ENCODE measurements around the gene IGF1R. TPM values are rescaled to one million over a fixed set of nuclear protein-coding genes. Genes with fewer than 3 reads are reported as not detected.

IGF1R gene
- total and polyA plus RNA-seq, 2 of the 8 experiments (the other 6 are each of a cell fraction or from before 2014, with no cell fraction given), result 32.9 to 109 TPM

GRCh38 chr15:98719137-98719740 lies 70.9 kb downstream of the IGF1R start:
- peak overlapping the region; percentile 7 for H4K5ac ChIP-seq (ENCODE audit: insufficient read length, low read depth, low read length)
- TF ChIP-seq BCL11A (IDR thresholded peaks at IDR 0.05; ENCODE audit: low read depth in 2 of 2, low read length in 2 of 2) (no peak), TCF12 (IDR thresholded peaks at IDR 0.05; ENCODE audit: low read depth, low read length) (no peak), BRCA1 (IDR thresholded peaks at IDR 0.05; ENCODE audit: low read depth, low read length) (no peak), MAFK (IDR thresholded peaks at IDR 0.05; ENCODE audit: low read depth, low read length) (no peak), NRF1 (IDR thresholded peaks at IDR 0.05; ENCODE audit: low read depth, low read length) (no peak), GABPA (IDR thresholded peaks at IDR 0.05; ENCODE audit: borderline replicate concordance, insufficient read depth, low read length) (no peak), ATF2 (IDR thresholded peaks at IDR 0.05; ENCODE audit: low read length) (no peak)
- TF ChIP-seq, protein P1, sequence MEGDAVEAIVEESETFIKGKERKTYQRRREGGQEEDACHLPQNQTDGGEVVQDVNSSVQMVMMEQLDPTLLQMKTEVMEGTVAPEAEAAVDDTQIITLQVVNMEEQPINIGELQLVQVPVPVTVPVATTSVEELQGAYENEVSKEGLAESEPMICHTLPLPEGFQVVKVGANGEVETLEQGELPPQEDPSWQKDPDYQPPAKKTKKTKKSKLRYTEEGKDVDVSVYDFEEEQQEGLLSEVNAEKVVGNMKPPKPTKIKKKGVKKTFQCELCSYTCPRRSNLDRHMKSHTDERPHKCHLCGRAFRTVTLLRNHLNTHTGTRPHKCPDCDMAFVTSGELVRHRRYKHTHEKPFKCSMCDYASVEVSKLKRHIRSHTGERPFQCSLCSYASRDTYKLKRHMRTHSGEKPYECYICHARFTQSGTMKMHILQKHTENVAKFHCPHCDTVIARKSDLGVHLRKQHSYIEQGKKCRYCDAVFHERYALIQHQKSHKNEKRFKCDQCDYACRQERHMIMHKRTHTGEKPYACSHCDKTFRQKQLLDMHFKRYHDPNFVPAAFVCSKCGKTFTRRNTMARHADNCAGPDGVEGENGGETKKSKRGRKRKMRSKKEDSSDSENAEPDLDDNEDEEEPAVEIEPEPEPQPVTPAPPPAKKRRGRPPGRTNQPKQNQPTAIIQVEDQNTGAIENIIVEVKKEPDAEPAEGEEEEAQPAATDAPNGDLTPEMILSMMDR (IDR thresholded peaks at IDR 0.05; ENCODE audit: control extremely low read depth in 1 of 3, insufficient read depth in 1 of 3, low read depth in 1 of 3, low read length in 3 of 3), result no peak
- H3K4me1 ChIP-seq (replicated peaks in 1 of 4; ENCODE audit: control insufficient read depth in 3 of 4, insufficient read depth in 4 of 4, low read length in 3 of 4), result peaks cover 6 to 45% (median 37%) of the 10 kb centered on the region in 4 experiments
- H3K27me3 ChIP-seq (replicated peaks in 1 of 4; ENCODE audit: control insufficient read depth in 3 of 4, extremely low read depth in 1 of 4, insufficient read depth in 3 of 4, low read length in 3 of 4), result no peaks in the 10 kb centered on the region
- peaks cover 21 to 30% of the 10 kb centered on the region in 2 experiments for H4K20me1 ChIP-seq (replicated peaks in 1 of 2; ENCODE audit: control insufficient read depth in 1 of 2, insufficient read depth in 2 of 2, low read length in 2 of 2)
- H3K56ac ChIP-seq (replicated peaks; ENCODE audit: insufficient read length, low read depth, low read length), result no peak overlapping the region
- peaks cover 2% of the 10 kb centered on the region; the same call in 1 of the 2 replicates for H3K23me2 ChIP-seq (ENCODE audit: low read depth, low read length)
- no peak overlapping the region; the same call in 1 of the 2 replicates for H2BK20ac ChIP-seq (ENCODE audit: low read length)
- H2BK15ac ChIP-seq (ENCODE audit: low read length), result no peak overlapping the region
- H2BK12ac ChIP-seq (ENCODE audit: low read depth, low read length), result no peak overlapping the region
- WGBS, 2 experiments (ENCODE audit: extremely low coverage in 1 of 2, insufficient coverage in 1 of 2, insufficient read length in 1 of 2, insufficient replicate concordance in 2 of 2, low coverage in 1 of 2, low lambda C conversion rate in 2 of 2, missing lambda C conversion rate in 1 of 2), result 60% methylated on average over 5 of the region's 5 CpGs; no CpG with 5 or more reads in 1 of the 2 experiments
- H3K4me3 ChIP-seq (ENCODE audit: extremely low read depth in 1 of 4, insufficient read depth in 2 of 4, low read depth in 3 of 4, low read length in 4 of 4), result peak overlapping the region in 1 of 4 experiments; percentile 24; a peak in 1 of 8 replicates
- H3K14ac ChIP-seq (ENCODE audit: insufficient read length), result no peak overlapping the region
- H3K79me1 ChIP-seq (ENCODE audit: low read depth, low read length), result peaks cover 25% of the 10 kb centered on the region
- H3K18ac ChIP-seq (ENCODE audit: extremely low read depth, low read length), result no peak overlapping the region
- ChIA-PET POLR2A (ENCODE audit: partially characterized antibody) (interaction anchor here (0.5 to 1.4 kb wide), 2 partner anchors 10 to 41 kb away, joined by 3 read pairs; no protein-coding TSS in a partner anchor), CTCF (ENCODE audit: partially characterized antibody) (interaction anchor here (0.6 to 1.6 kb wide), 12 partner anchors 9 to 167 kb away, joined by 3 to 5 read pairs (median 3); no protein-coding TSS in a partner anchor)
- peak overlapping the region; percentile 79; the same call in 1 of the 2 replicates for H2AK5ac ChIP-seq (ENCODE audit: low read depth, low read length)
- no peak overlapping the region for H3K23ac ChIP-seq (ENCODE audit: insufficient read length)
- no peak overlapping the region for H2AFZ ChIP-seq (ENCODE audit: low read length)
- no peak for DNase-seq (ENCODE audit: low read depth in 1 of 2, low spot score in 2 of 2)
- peak overlapping the region; percentile 33 to 53; a peak in 3 of 4 replicates for H3K4me2 ChIP-seq (ENCODE audit: insufficient read depth in 1 of 2, low read depth in 2 of 2, low read length in 2 of 2)
- H3K36me3 ChIP-seq (ENCODE audit: control insufficient read depth in 2 of 4, insufficient read depth in 4 of 4, low read length in 3 of 4), result no peaks in the 10 kb centered on the region
- no peak overlapping the region for H2BK120ac ChIP-seq (replicated peaks; ENCODE audit: low read depth, low read length)
- H4K8ac ChIP-seq (ENCODE audit: extremely low read depth, insufficient read depth, low read length), result no peak overlapping the region
- no peak overlapping the region for H3K9ac ChIP-seq (replicated peaks in 1 of 4; ENCODE audit: extremely low read depth in 1 of 4, low read depth in 3 of 4, low read length in 3 of 4)
- no peak overlapping the region for H3K27ac ChIP-seq (ENCODE audit: low read depth, low read length)
- H3K79me2 ChIP-seq (ENCODE audit: control insufficient read depth in 1 of 2, insufficient read depth in 2 of 2, low read length in 2 of 2), result peaks cover 62 to 100% of the 10 kb centered on the region in 2 experiments
- FAIRE-seq, result no peak
- no peak overlapping the region for H3K4ac ChIP-seq (replicated peaks; ENCODE audit: insufficient read length, low read depth, low read length)
- no peaks in the 10 kb centered on the region for H3K9me3 ChIP-seq (ENCODE audit: insufficient read depth in 2 of 2, low read depth in 1 of 2, low read length in 1 of 2)
- H4K91ac ChIP-seq (replicated peaks; ENCODE audit: insufficient read length, low read length), result peak overlapping the region; percentile 22
- no peak overlapping the region; the same call in 1 of the 2 replicates for H2BK5ac ChIP-seq (ENCODE audit: low read depth, low read length)
